Mesenchymal stem cell (in vitro differentiated cells and primary cell): ENCODE results near the gene LSM7.

Experiments
- DNase-seq: peaks from one replicate; pipeline ENCODE4 v3.0.0-alpha.2; 2013
- H2AFZ ChIP-seq: one replicate; pipeline ENCODE4 v1.6.1; 2013; ENCODE audit warnings: low read depth, mild to moderate bottlenecking, control low read depth, inconsistent platforms, low read length, moderate library complexity
- H2AK5ac ChIP-seq: 2 replicates; pipeline ENCODE4 v1.6.1; 2013; ENCODE audit warnings: low read length, moderate library complexity, mild to moderate bottlenecking, inconsistent platforms; ENCODE audit not compliant: severe bottlenecking
- H2BK120ac ChIP-seq: one replicate; pipeline ENCODE4 v1.6.1; 2013; ENCODE audit warnings: low read depth, mild to moderate bottlenecking, inconsistent platforms, low read length, moderate library complexity
- H2BK12ac ChIP-seq, 2 experiments: one replicate each; pipeline ENCODE4 v1.6.1; 2013; ENCODE audit warnings: inconsistent platforms in 2 of 2, low read length in 2 of 2, mild to moderate bottlenecking in 2 of 2, moderate library complexity in 2 of 2, control low read depth in 1 of 2
- H2BK15ac ChIP-seq: one replicate; pipeline ENCODE4 v1.6.1; 2013; ENCODE audit warnings: mild to moderate bottlenecking, low read depth, inconsistent platforms; ENCODE audit not compliant: poor library complexity, severe bottlenecking
- H2BK5ac ChIP-seq: 2 replicates; pipeline ENCODE4 v1.6.1; 2013; ENCODE audit warnings: low read depth, mild to moderate bottlenecking, low read length, control low read depth, inconsistent platforms; ENCODE audit not compliant: poor library complexity, severe bottlenecking
- H3K14ac ChIP-seq, 2 experiments: one replicate each; pipeline ENCODE4 v1.6.1; 2013; ENCODE audit warnings: inconsistent platforms in 2 of 2, low read length in 2 of 2, control low read depth in 1 of 2, mild to moderate bottlenecking in 1 of 2, moderate library complexity in 1 of 2
- H3K18ac ChIP-seq, 2 experiments: one replicate each; pipeline ENCODE4 v1.6.1; 2013; ENCODE audit warnings: inconsistent platforms in 2 of 2, low read length in 2 of 2, control low read depth in 1 of 2, low read depth in 1 of 2, mild to moderate bottlenecking in 1 of 2
- H3K23ac ChIP-seq, 2 experiments: one replicate each; pipeline ENCODE4 v1.6.1; 2013; ENCODE audit warnings: inconsistent platforms in 2 of 2, low read length in 2 of 2, mild to moderate bottlenecking in 2 of 2, moderate library complexity in 2 of 2, control low read depth in 1 of 2
- H3K27ac ChIP-seq: 2 replicates; pipeline ENCODE4 v1.5.1; 2013; ENCODE audit warnings: mild to moderate bottlenecking, moderate library complexity, low read length, control low read depth, inconsistent platforms; ENCODE audit not compliant: poor library complexity, severe bottlenecking
- H3K27me3 ChIP-seq, 2 experiments: 2 replicates each; pipeline versions ENCODE4 v1.6.1 to v1.7.0; 2013; ENCODE audit warnings: low read length in 2 of 2, mild to moderate bottlenecking in 2 of 2, moderate library complexity in 2 of 2, control low read depth in 1 of 2, inconsistent platforms in 1 of 2; ENCODE audit not compliant: control insufficient read depth in 1 of 2, insufficient read depth in 1 of 2
- H3K36me3 ChIP-seq, 2 experiments: 2 replicates each; pipeline versions ENCODE4 v1.6.1 to v1.7.0; 2013; ENCODE audit warnings: low read length in 2 of 2, control low read depth in 1 of 2, inconsistent platforms in 1 of 2, low read depth in 1 of 2, mild to moderate bottlenecking in 1 of 2; ENCODE audit not compliant: insufficient read depth in 2 of 2, control insufficient read depth in 1 of 2
- H3K4ac ChIP-seq, 2 experiments: one replicate each; pipeline ENCODE4 v1.6.1; 2013; ENCODE audit warnings: inconsistent platforms in 2 of 2, low read length in 2 of 2, mild to moderate bottlenecking in 2 of 2, moderate library complexity in 2 of 2, control low read depth in 1 of 2, low read depth in 1 of 2
- H3K4me1 ChIP-seq: 2 replicates; pipeline ENCODE4 v1.6.1; 2013; ENCODE audit warnings: low read depth, low read length, control low read depth; ENCODE audit not compliant: control insufficient read depth, insufficient read depth
- H3K4me2 ChIP-seq: 2 replicates; pipeline ENCODE4 v1.6.1; 2013; ENCODE audit warnings: low read length, mild to moderate bottlenecking, inconsistent platforms; ENCODE audit not compliant: poor library complexity, severe bottlenecking
- H3K4me3 ChIP-seq, 2 experiments: 2 replicates each; pipeline versions ENCODE4 v1.5.1 to v1.7.0; 2013; ENCODE audit warnings: low read length in 2 of 2, mild to moderate bottlenecking in 2 of 2, control low read depth in 1 of 2, low read depth in 1 of 2; ENCODE audit not compliant: insufficient read depth in 1 of 2
- H3K79me1 ChIP-seq: replicated peaks from 2 replicates; pipeline ENCODE4 v1.6.1; 2013; ENCODE audit warnings: mild to moderate bottlenecking, control low read depth, low read length, inconsistent platforms; ENCODE audit not compliant: poor library complexity, severe bottlenecking
- H3K9ac ChIP-seq: 2 replicates; pipeline ENCODE4 v1.7.0; 2013; ENCODE audit warnings: mild to moderate bottlenecking, low read length, moderate library complexity
- H3K9me3 ChIP-seq: 2 replicates; pipeline ENCODE4 v1.7.0; 2013; ENCODE audit warnings: mild to moderate bottlenecking, low read length; ENCODE audit not compliant: control insufficient read depth
- H4K8ac ChIP-seq: one replicate; pipeline ENCODE4 v1.6.1; 2013; ENCODE audit warnings: inconsistent platforms, mild to moderate bottlenecking, low read length, moderate library complexity
- H4K91ac ChIP-seq: one replicate; pipeline ENCODE4 v1.6.1; 2013; ENCODE audit warnings: mild to moderate bottlenecking, low read length, inconsistent platforms
- WGBS: methylation state at CpG from one replicate; pipeline ENCODE4 v1.1.7; 2013; ENCODE audit warnings: mixed read lengths; 5-methylcytosine and 5-hydroxymethylcytosine counted together

The LSM7 gene

DNA sequence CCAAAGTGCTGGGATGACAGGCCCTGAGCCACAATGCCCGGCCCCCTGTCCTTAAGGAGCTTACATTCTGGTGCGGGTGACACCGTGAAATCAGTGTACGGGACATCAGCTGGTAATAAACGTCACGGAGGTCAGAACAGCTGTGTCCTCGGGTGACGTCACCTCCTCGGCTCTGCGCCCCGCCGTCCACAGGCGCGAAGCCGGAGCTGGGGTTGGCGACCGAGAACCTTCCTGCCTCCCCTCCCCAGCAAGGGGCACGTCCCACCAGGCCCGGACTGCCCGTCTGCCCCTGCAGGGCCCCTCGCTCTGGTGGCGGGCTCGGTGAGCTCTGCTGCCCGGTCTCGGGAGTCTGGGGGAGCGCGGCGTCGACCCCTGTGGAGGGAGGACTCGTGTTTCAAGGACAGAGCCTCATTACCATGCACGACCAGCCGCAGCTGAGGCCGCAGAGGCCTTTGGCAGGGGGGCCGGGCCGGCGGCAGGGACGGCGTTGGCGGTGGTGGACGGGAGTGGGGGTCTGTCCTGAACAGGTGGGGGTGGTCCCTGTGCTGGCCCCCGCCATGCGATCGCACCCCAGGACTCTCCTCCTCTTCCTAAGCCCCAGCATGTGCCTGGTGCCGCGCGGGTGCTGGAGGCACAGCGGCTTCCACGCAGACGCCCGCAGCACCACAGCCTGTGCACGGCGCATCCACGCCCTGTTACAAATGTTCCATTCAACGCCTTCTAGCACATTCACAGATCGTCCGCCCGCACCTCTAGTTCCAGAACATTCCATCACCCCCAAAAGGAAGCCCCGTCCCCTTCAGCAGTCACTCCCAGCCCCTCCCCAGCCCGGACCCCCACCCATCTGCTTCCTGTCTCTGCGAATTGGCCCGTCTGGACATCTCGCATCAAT lies 25.8 kb downstream of the LSM7 start:
- no peak overlapping the region for H2BK15ac ChIP-seq
- no peaks in the 10 kb centered on the region for H3K79me1 ChIP-seq
- peak; percentile 45 for DNase-seq
- H3K4ac ChIP-seq: no peak overlapping the region
- no peak overlapping the region for H3K18ac ChIP-seq
- H3K23ac ChIP-seq: peak overlapping the region in 1 of 2 experiments; percentile 48
- H2BK5ac ChIP-seq: no peak overlapping the region
- no peak overlapping the region for H2BK120ac ChIP-seq
- H3K4me3 ChIP-seq: peak overlapping the region; percentile 14 to 44
- H3K27ac ChIP-seq: no peak overlapping the region
- H4K91ac ChIP-seq: peak overlapping the region; percentile 18
- H2AK5ac ChIP-seq: no peak overlapping the region
- H3K14ac ChIP-seq: no peak overlapping the region
- H3K27me3 ChIP-seq: peaks cover 53% of the 10 kb centered on the region in 2 experiments
- no peaks in the 10 kb centered on the region for H3K36me3 ChIP-seq
- no peak overlapping the region for H3K9ac ChIP-seq
- H3K4me1 ChIP-seq: peaks cover 8% of the 10 kb centered on the region
- H2BK12ac ChIP-seq: no peak overlapping the region
- H3K4me2 ChIP-seq: no peak overlapping the region
- no peaks in the 10 kb centered on the region for H3K9me3 ChIP-seq
- H2AFZ ChIP-seq: no peak overlapping the region
- H4K8ac ChIP-seq: peak overlapping the region; percentile 19
- 51% methylated on average over 51 of the region's 62 CpGs for WGBS

DNA sequence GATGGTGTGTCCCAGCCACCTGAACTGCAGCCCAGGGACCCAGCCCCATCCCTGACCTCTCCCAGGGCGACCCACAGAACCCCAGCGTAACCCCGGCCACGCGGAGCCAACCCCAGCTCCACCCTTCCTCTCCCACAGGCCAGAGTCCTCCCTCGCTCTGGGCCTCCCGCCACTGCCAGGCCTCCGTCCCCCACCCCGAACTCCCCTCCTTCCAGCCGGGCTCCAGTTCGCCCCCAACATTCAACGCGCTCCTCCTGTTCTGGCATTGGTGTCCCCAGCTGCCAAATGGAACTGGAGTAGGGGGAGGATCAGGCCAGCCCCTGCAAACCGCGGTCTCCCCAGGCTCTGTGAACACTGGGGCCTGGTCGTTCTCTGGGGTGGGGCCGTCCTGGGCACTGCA lies 27.9 kb downstream of the LSM7 start:
- H3K4me2 ChIP-seq: no peak overlapping the region
- H2AK5ac ChIP-seq: no peak overlapping the region
- H2BK12ac ChIP-seq: no peak overlapping the region
- no peak overlapping the region for H3K27ac ChIP-seq
- no peak overlapping the region for H3K9ac ChIP-seq
- H4K91ac ChIP-seq: peak overlapping the region; percentile 20
- H3K14ac ChIP-seq: peak overlapping the region in 1 of 2 experiments; percentile 36
- WGBS: 89% methylated on average over 17 of the region's 17 CpGs
- DNase-seq: no peak
- H3K4ac ChIP-seq: no peak overlapping the region
- H3K36me3 ChIP-seq: no peaks in the 10 kb centered on the region
- H2BK120ac ChIP-seq: no peak overlapping the region
- H3K23ac ChIP-seq: no peak overlapping the region
- no peaks in the 10 kb centered on the region for H3K9me3 ChIP-seq
- no peak overlapping the region for H3K4me3 ChIP-seq
- H3K18ac ChIP-seq: no peak overlapping the region
- no peak overlapping the region for H2BK5ac ChIP-seq
- peaks cover 8% of the 10 kb centered on the region for H3K4me1 ChIP-seq
- H3K27me3 ChIP-seq: peaks cover 36 to 40% of the 10 kb centered on the region in 2 experiments
- no peaks in the 10 kb centered on the region for H3K79me1 ChIP-seq
- no peak overlapping the region for H4K8ac ChIP-seq
- H2AFZ ChIP-seq: no peak overlapping the region
- H2BK15ac ChIP-seq: no peak overlapping the region

DNA sequence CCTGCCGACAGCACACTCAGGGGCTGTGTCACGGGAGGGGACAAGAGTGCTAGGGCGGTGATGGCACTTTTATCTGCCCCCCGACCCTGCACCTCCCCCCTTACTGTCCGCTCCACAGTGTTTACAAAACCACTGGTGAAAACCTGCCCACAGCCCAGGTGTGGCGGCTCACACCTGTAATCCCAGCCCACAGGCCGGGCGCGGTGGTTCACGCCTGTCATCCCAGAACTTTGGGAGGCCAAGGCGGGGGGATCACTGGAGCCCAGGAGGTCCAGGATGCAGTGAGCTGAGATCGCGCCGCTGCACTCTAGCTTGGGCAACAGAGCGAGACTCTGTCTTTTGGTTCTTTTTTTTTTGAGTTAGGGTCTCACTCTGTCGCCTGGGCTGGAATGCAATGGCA lies 32.2 kb downstream of the LSM7 start:
- H2AFZ ChIP-seq: no peak overlapping the region
- no peak overlapping the region for H2BK5ac ChIP-seq
- H3K4me3 ChIP-seq: no peak overlapping the region
- H3K4ac ChIP-seq: no peak overlapping the region
- H3K79me1 ChIP-seq: no peaks in the 10 kb centered on the region
- no peak overlapping the region for H2BK15ac ChIP-seq
- no peaks in the 10 kb centered on the region for H3K36me3 ChIP-seq
- no peak overlapping the region for H3K4me2 ChIP-seq
- H3K27me3 ChIP-seq: peaks cover 30 to 50% of the 10 kb centered on the region in 2 experiments
- H3K9ac ChIP-seq: no peak overlapping the region
- H3K14ac ChIP-seq: no peak overlapping the region
- H3K27ac ChIP-seq: no peak overlapping the region
- 91% methylated on average over 16 of the region's 16 CpGs for WGBS
- no peak overlapping the region for H2BK120ac ChIP-seq
- no peak for DNase-seq
- no peak overlapping the region for H3K18ac ChIP-seq
- H3K4me1 ChIP-seq: peaks cover 11% of the 10 kb centered on the region
- H4K8ac ChIP-seq: no peak overlapping the region
- H4K91ac ChIP-seq: no peak overlapping the region
- H2BK12ac ChIP-seq: no peak overlapping the region
- no peak overlapping the region for H2AK5ac ChIP-seq
- no peaks in the 10 kb centered on the region for H3K9me3 ChIP-seq
- H3K23ac ChIP-seq: no peak overlapping the region

DNA sequence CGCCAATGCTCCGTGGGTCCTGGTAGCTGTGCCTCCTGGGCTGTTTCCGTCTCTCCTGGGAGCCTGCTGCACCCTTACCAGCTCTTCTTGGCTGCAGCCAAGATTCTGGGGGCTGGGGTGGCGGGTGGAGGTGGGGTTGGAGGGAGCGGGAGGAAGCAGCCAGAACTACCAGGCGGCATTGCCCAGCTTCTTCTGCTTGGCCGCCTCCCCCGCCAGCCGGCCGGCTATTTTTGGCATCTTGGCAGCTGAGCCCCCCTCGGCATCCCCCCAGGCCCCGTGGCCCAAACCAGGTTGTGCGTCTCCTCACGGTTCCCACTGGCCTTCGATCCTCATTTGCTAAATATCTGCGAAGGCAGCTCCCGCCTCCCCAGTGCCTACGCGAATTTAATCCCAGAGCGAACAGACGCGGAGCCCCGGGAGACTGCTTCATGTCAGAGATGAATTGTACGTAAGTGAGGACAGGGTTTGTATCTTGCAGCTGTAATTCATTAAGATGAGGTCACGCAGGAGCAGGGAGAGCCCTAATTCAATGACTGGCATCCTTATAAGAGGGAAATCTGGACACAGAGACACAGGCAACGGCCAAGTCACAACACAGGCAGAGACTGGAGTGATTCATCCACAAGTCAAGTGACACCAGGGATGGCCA lies 33.6 kb downstream of the LSM7 start:
- Histone ChIP-seq H2BK5ac (no peak overlapping the region), H4K8ac (no peak overlapping the region), H3K23ac (no peak overlapping the region), H2AFZ (no peak overlapping the region), H2BK120ac (no peak overlapping the region), H3K27me3 (peaks cover 37 to 49% of the 10 kb centered on the region in 2 experiments), H3K4me1 (peaks cover 24% of the 10 kb centered on the region), H3K4me3 (peak overlapping the region in 1 of 2 experiments; percentile 19), H3K9ac (peak overlapping the region; percentile 60), H4K91ac (no peak overlapping the region), H3K14ac (peak overlapping the region in 1 of 2 experiments; percentile 39), H2BK12ac (peak overlapping the region in 1 of 2 experiments; percentile 24), H3K4me2 (no peak overlapping the region), H2BK15ac (peak overlapping the region; percentile 23), H3K4ac (no peak overlapping the region), H3K79me1 (no peaks in the 10 kb centered on the region), H3K27ac (no peak overlapping the region), H3K9me3 (no peaks in the 10 kb centered on the region), H3K18ac (no peak overlapping the region), H3K36me3 (no peaks in the 10 kb centered on the region), H2AK5ac (no peak overlapping the region)
- DNase-seq: no peak
- WGBS: 59% methylated on average over 24 of the region's 26 CpGs
